Activated CD8-positive, alpha-beta memory T cell treated with anti-CD3 and anti-CD28 coated beads, Interleukin-2, amount 50 U/mL, for 1 hour (primary cell): Measurements from ENCODE around the gene KRTAP3-2.

Experiments
- DNase-seq: peaks from one replicate; pipeline ENCODE4 v3.0.0-alpha.2; 2020; ENCODE audit errors: extremely low read depth

KRTAP3-2 gene

GRCh38 chr17:41010441-41010840, 10.7 kb upstream of the KRTAP3-2 start:
- DNase-seq, result no peak

- DNase-seq, result no peak
These were observed 10.2 kb upstream of the KRTAP3-2 start for GRCh38 chr17:41009936-41010335.

DNA sequence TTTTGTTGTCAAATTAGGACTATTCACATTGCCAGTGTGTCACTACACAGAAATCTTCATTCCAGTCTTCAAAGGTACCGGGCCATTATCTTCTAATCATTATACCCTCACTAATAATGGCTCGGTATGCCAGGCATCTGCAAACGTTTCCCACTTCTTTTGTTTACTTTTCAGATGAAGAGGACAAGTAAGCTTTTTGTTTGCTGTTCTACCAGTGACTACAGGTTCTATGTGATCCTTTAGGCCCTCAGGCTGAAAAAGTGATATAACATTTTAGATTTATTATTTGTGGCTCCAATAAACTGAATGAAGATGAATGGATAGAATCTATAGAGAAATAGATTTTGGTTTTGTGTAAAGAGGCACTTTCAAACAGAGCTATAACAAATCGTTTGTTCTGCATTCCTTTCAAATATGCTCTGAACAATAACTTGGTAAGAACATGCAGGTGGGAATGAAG, 9.6 kb upstream of the KRTAP3-2 start:
- DNase-seq, result no peak

DNA sequence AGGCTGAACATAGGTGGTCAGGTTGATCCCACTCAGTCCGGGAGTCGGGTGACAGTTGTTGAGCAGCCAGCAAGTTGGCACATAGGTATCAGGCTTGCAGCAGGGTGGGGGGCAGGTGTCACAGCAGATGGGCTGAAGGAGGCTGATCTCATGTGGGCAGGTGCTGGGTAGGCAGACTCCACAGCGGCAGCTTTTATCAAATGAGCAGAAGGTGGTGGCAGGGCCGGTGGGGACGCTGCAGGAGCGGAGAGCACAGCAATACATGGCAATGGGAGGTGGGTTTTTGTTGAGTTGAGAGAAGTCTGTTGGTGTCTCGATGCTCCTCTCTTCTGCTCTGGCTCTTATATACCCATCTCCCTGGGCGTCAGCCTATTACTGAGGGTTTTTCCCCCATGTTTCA, 9.1 kb upstream of the KRTAP3-2 start, which contains the start of gene KRTAP3-1:
TSS of gene KRTAP3-1 (minus strand) at position 318 of the 400 bp plus-strand sequence. CDS start at position 264, 54 bp downstream.
- no peak for DNase-seq

DNA sequence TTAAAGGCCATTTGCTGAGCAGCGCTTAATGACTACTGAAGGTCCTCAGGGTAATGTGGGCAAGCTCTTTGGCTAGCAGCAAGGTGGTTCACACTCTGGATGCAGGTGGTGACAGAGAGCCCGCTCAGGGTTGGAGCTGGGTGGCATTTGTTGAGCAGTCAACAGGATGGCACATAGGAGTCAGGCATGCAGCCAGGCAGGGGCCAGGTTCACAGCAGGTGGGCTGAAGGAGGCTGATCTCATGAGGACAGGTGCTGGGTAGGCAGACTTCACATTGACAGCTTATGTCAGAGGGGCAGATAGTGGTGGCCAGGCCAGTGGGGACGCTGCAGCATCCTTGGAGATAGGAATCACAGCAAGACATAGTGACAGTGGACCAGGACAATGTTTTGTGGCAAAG, 4.7 kb upstream of the KRTAP3-2 start:
- no peak for DNase-seq

DNA sequence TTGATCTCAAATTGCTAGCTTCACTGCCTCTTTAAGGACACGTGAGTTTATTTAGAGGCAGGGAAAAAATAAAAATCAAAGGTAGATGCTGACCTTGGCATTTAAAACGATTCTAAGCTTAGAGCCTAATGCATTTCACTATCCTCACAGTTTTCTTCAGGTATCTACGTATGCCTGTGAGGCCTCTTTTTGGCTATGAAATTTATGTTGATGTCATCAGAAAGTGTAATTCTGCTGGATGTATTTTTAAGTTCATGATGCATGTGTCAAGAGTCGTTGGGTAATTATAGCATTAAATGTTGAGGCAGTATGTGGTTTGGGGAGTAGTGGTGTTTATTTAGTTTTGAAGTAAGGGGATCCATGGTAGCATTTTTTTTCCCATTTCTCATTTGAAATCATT, 4.2 kb upstream of the KRTAP3-2 start:
- DNase-seq, result no peak

DNA sequence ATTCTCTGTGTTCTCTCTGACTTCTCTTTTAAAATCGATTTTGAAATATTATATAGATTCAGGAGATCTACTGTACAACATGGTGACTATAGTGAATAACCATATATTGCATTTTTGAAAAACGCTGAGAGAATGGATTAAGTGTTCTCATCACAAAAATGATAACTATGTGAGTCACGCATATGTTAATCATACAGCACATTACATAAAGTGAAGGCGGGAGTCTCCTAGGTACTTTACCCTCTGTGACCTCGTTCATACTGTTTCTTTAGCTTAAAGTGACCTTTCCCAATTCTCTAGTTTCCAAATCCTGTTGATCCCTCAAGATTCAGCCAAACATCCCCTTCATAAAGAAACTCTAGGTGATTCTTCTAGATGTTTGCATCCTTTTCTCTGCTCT, 3.1 kb upstream of the KRTAP3-2 start:
- DNase-seq, result no peak

GRCh38 chr17:41001795-41002194, 2.1 kb upstream of the KRTAP3-2 start:
- no peak for DNase-seq

DNA sequence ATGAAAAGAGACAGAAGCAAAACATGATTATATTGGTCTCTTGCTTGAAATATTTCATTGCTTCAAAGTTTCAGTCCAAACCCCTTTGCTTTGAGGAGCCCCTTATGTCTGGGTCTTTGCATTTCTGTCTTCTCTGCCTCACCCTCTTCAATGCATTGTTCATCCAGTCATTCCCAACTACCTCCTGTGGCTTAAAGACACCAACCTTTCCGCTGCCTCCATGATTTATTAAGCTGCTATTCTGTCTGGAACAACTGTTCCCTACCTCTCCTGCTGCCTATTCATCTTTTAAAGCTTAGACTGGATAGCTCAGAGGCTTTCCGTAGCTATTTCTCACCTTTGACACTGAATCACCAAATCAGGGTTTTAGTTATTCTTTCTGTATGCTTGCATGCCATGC, 2.3 kb downstream of the KRTAP3-2 start:
- no peak for DNase-seq

DNA sequence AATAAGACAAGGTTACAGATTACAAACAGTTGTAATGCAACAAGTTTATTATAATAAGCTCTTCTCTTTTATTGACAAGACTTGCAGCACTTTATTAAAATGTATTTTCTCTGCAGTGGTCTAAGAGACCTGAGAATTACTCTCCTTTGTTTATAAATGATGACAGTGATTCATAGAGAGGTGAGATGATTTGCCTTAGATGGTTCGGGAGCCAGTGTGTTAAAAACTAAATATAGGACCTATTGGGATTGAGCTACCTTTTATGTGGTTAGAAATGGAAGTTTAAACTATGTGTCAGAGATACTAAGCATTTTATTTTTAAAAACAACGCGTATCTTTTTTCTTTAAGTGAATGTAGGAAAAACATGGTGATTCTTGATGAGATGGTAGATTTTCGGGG, 2.9 kb downstream of the KRTAP3-2 start:
- no peak for DNase-seq

- DNase-seq, result no peak
These were observed 4.6 kb downstream of the KRTAP3-2 start for GRCh38 chr17:40995116-40995515.

DNA sequence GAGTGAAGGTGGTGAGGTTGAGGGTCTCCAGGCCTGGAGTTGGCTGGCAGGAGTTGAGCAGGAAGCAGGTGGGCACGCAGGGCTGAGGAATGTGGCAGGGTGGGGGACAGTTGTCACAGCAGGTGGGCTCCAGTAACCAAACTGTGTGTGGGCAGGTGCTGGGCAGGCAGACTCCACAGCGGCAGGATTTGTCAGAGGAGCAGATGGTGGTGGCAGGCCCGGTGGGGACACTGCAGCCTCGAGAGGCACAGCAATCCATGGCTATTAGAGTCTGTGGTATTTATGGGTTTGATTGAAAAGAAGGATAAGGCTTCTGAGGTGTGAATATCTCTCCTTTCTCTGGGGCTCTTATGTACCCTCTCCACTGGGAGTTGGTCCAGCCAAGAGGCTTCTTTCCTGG, 5.9 kb downstream of the KRTAP3-2 start, which contains the start of gene KRTAP3-3:
TSS of gene KRTAP3-3 (minus strand) at position 326 of the 400 bp plus-strand sequence. CDS start at position 259, 67 bp downstream.
- DNase-seq, result no peak

GRCh38 chr17:40993084-40993483, 6.6 kb downstream of the KRTAP3-2 start:
- DNase-seq, result no peak

GRCh38 chr17:40992666-40993065, 7.0 kb downstream of the KRTAP3-2 start:
- no peak for DNase-seq

GRCh38 chr17:40986920-40987319, 12.8 kb downstream of the KRTAP3-2 start:
- no peak for DNase-seq

DNA sequence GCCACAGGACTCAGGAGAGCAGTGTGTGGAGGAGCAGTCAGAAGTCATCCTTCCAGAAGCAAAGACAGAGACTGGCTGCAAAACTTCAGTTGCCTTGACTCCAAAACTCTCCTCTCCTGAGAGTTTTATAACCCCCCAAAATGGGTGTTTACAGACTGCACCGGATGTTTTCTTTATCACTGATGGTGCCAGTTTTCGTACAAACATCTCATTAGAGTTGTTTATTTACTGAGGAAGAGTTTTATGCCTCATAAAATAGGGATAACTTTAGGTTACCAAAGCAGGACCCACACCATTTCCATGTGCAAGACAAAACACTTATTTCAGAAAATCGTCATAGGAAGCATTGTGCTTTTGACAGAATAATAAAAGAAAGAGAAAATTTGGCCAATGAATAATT, 15.5 kb downstream of the KRTAP3-2 start, which contains the start of gene KRT40:
TSS of gene KRT40 (minus strand) at position 101 of the 400 bp plus-strand sequence. CDS start at position 48, 53 bp downstream.
- no peak for DNase-seq

GRCh38 chr17:40981115-40981514, 18.6 kb downstream of the KRTAP3-2 start:
- DNase-seq, result no peak

GRCh38 chr17:40980596-40980995, 19.1 kb downstream of the KRTAP3-2 start:
- no peak for DNase-seq

DNA sequence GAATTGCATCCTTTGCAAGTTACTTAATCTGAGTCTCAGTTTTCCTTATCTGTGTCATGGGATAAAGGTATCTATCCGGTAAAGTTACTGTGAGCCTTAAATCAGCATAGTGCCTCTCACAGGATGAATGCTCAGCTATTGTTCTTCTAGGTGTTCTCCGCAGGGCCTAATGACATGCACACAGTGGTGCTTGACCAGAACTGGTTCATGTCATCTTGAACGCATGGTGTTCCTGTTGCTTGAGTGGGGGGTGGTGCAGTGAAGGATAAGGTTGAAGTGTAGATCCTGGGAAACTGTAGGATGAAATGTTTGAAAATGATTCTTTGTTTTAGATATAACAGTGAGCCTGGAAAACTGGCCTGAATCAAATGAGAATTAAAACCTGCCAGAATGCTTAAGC, 19.6 kb downstream of the KRTAP3-2 start:
- DNase-seq, result no peak

DNA sequence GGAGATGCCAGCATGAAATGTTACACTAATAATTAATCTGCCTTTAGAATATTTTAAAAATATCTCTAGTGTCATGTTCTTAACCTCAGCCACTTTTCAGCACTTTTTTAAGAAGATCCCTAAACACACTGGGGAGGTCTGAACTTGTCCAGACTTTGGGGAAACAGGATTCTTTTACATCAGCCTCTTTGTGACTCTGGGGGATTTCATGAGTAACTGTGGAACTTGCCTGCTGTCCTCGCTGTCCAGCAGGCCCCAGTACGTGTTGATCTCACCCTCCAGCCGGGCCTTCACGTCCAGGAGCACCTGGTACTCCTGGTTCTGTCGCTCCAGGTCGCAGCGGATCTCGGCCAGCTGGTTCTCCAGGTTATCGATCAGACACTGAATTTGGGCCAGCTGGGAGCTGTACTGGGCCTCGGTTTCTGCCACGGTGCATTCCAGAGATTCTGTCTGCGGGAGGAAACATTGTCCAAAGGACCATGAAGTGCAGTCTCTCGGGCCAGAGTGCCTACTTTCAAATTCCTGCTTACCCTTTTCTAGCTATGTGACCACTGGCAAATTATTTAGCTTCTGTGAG, 21.0 kb downstream of the KRTAP3-2 start:
- DNase-seq, result no peak

GRCh38 chr17:40975516-40975915, 24.2 kb downstream of the KRTAP3-2 start:
- DNase-seq, result no peak

DNA sequence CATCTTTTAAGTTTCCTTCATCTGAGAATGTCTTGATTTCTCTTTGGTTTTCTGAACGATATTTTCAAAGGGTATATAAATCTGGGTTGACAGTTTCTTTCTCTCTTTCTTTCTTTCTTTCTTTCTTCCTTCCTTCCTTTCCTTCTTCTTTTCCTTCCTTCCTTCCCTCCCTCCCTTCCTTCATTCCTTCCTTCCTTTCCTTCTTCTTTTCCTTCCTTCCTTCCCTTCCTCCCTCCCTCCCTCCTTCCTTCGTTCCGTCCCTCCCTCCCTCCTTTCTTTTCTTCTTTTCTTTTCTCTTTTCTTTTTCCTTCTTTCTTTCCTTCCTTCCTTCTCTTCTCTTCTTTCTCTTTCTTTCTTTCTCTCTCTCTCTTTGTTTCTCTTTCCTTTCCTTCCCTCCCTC, 25.3 kb downstream of the KRTAP3-2 start:
- no peak for DNase-seq

DNA sequence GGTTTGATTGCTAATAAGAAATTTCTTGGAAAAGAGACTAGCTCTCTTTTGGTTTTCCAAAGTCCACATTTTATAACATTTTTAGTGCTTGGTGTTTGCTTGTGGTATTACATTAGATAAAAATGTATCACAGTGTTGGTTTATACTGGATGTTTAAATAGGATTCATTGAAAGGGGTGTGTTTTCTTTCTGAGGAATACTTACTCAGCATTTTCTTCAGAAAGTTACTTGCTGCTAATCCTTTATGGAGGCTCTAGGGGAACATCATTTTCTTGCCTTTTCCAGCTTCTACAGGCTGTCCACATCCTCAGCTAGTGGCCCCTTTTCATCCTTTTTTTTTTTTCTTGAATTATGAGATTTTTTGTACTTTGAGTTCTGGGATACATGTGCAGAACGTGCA, 32.1 kb downstream of the KRTAP3-2 start:
- no peak for DNase-seq

DNA sequence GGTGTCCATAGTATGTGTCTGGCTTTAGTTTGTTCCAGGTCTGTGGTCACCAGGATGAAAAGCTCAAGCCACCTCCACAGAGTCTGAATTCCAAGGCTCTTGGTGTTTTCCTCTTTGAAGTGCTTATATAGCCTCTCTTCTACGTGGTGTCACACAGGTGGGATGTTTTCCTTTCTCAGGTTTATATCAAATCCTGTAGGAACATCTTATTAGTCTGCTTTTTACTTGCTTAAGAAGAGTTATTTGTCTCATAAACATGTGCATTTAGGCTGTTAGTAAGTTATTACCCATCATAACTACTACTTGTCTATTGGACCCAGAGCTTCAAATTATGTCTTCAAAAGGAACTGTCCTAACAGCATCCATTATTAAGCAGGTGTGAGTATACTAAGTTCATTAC, 32.9 kb downstream of the KRTAP3-2 start, which contains the start of gene KRT39:
TSS of gene KRT39 (minus strand) at position 101 of the 400 bp plus-strand sequence. CDS start at position 9, 92 bp downstream.
- DNase-seq, result no peak
